ENCODE measurements around the gene S100Z. TPM values are rescaled to one million over a fixed set of nuclear protein-coding genes. Genes with fewer than 3 reads are reported as not detected.
"Not testable (repeated sequence)": the region's sequence is repeated elsewhere in the genome, so short reads cannot be mapped to it uniquely, and the experiment has no call there.

S100Z gene
- total and polyA plus RNA-seq, 5 experiments from 2014 or later, result not detected

DNA sequence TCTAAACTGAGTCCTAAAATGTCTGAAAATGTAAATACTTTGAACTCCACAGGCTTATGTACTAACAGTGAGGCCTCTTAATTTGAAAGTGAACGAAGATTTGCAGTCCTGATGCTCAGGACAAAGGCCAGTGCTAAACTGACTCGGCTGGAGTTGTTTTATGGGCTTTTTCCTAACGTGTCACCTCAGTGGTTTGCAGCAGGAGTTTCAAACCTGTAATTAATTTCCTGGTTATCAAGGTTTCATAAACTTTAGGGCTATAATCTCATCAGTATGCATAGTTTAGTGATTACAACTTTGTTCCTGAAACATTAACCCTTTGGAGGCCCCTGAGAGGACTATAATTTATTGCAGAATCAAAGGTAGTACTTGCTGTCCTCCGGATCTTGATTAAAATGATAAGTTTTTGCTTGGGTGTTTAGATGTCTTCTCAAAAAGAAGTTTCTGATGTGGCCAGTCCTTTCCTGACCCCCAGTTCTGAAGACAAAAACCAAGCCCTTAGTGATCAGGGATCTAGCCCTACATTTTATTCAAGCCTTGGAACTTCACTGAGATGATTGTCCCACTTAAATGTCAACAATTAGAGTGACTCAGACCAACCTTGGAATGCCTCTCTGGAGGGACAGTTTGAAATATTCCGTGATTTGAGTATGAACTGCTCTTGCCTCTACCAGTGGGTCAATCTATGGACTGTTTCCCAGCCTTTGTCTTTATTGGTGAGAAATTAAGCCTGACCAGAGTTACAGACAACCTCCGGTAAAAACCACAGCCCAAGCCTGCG, 11.1 kb upstream of the S100Z start:
- no peaks in the 10 kb centered on the region for H3K4me1 Mint-ChIP-seq
- no peaks in the 10 kb centered on the region for H3K9me3 Mint-ChIP-seq
- no peak overlapping the region for H3K27ac Mint-ChIP-seq
- peaks cover 4% of the 10 kb centered on the region in 3 donors for H3K36me3 Mint-ChIP-seq
- peaks cover 0 to 9% (median 3%) of the 10 kb centered on the region in 5 donors for H3K27me3 Mint-ChIP-seq
- POLR2A ChIA-PET, result no interaction called here
- ATAC-seq, result no peak
- no peak overlapping the region for H3K4me3 Mint-ChIP-seq
- DNase-seq, result no peak

DNA sequence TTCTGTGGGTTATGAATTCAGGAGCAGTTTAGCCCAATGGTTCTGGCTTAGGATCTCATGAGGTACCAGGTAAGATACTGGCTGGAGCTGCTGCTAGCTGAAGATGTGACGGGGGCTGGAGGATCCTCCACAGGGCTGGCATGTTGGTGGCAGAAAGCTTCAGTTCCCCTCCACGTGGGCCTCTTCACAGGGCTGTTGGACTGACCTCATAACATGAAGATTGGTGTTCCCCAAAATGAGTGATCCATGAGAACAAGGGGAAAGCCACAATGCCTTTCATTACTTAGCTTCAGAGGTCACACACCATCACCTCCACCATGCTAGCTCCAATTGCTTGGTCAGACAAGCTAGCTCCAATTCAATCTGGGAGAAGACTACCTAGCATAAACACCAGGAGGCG, 8.5 kb upstream of the S100Z start:
- H3K4me3 Mint-ChIP-seq, result no peak overlapping the region
- H3K27ac Mint-ChIP-seq, result no peak overlapping the region
- POLR2A ChIA-PET, result no interaction called here
- H3K27me3 Mint-ChIP-seq, result peaks cover 0 to 9% (median 3%) of the 10 kb centered on the region in 5 donors
- peaks cover 0 to 4% (median 0%) of the 10 kb centered on the region in 3 donors for H3K36me3 Mint-ChIP-seq
- DNase-seq, result no peak
- no peak for ATAC-seq
- H3K9me3 Mint-ChIP-seq, result no peaks in the 10 kb centered on the region
- peaks cover 0 to 2% (median 0%) of the 10 kb centered on the region in 4 donors for H3K4me1 Mint-ChIP-seq

DNA sequence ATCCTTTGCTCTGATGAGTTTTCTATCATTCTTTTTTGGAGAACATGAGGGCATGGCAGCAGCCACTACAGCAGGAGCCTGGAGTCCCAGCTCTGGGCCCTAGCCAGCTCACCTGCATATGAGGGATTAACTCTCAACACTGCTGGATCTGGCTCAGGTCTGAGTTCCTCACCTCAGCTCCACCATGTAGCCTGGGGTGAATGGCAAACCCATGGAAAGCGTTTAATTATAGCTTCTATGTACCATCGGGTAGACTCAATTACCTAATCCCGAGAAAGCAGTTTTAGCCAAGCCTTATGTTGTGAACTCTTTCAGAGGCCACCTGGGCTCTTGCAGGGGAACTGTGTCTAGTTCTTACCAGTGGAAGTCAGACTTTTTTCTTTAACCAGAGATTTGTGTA, 3.9 kb upstream of the S100Z start:
- DNase-seq, result no peak
- Mint-ChIP-seq H3K27ac (no peak overlapping the region), H3K36me3 (peaks cover 0 to 4% (median 0%) of the 10 kb centered on the region in 3 donors), H3K27me3 (peaks cover 0 to 9% (median 3%) of the 10 kb centered on the region in 5 donors), H3K4me1 (peaks cover 4 to 14% (median 11%) of the 10 kb centered on the region in 4 donors), H3K4me3 (no peak overlapping the region), H3K9me3 (no peaks in the 10 kb centered on the region)
- POLR2A ChIA-PET, result no interaction called here
- ATAC-seq, result no peak

DNA sequence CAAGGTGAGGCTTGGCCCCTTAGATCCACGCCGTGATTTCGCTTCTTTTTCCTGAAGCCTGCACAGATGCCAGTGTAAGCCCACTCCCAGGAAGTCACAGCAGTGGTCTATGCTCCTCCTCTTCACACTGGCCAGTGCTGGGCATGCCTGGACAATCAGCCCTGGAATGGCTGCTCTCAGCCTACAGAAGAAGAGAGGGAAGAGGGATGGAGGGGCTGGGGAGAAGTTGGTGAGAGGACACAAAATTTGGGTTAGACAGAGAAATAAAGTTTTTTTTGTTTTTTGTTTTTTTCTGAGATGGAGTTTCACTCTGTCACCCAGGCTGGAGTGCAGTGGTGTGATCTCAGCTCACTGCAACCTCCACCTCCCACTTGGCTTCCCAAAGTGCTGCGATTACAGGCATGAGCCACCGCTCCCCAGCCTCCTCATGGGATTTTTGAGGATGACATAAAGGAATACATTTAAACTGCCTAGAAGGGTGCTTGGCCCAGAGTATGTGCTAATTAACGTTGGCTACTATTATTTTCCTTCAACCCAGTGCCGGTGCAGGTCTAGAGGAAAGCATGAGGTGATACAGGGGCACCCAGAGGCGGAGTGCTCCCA, 830 bp downstream of the S100Z start:
- H3K27me3 Mint-ChIP-seq, result no peaks in the 10 kb centered on the region
- H3K27ac Mint-ChIP-seq, result peak overlapping the region in 4 of 10 donors; percentile 24 to 72 (median 54)
- no peaks in the 10 kb centered on the region for H3K36me3 Mint-ChIP-seq
- no peak for ATAC-seq
- POLR2A ChIA-PET, result no interaction called here
- peaks cover 0 to 5% (median 0%) of the 10 kb centered on the region in 9 donors for H3K9me3 Mint-ChIP-seq
- peak overlapping the region in 1 of 10 donors; percentile 69 for H3K4me3 Mint-ChIP-seq
- DNase-seq, result no peak
- H3K4me1 Mint-ChIP-seq, result peaks cover 10 to 39% (median 28%) of the 10 kb centered on the region in 4 donors

DNA sequence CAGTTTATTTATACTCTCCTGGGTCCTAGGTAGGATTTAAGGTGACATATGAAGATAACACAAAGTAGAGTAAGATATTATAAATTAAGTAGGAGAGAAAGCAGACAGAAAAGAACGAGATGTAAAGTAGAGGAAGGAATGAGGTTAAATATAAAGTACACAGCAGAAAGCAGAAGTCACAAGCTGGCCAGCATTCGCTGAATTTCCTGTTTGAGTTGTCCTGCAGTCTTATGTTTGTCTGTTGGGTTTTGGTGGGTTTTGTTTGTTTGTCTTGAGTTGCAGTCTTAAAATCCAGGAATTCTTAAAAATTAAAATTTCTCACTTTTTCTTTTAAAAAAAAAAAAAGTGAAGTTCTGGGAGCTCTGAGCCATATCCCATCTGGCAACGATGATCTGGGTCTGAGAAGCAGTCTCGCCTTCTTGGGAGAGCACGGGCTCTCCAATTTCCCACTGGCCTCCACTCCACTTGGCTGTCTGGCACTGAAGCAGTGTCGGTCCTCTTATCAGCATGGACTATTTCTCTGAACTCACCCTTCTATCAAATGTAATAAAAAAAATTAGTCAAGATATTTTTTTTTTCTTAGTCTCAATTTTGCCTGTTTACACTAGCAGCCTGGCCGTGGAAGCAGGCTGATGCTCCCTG, 2.0 kb downstream of the S100Z start:
- POLR2A ChIA-PET, result interaction anchor here (0.7 kb wide), 1 partner anchor 499 kb away, joined by 4 read pairs; no protein-coding TSS in a partner anchor
- Mint-ChIP-seq H3K27ac (peak overlapping the region in 2 of 10 donors; percentile 40 to 72), H3K4me1 (peaks cover 22 to 51% (median 40%) of the 10 kb centered on the region in 4 donors), H3K4me3 (peak overlapping the region in 2 of 10 donors; percentile 39 to 69), H3K36me3 (no peaks in the 10 kb centered on the region), H3K27me3 (no peaks in the 10 kb centered on the region), H3K9me3 (peaks cover 0 to 5% (median 0%) of the 10 kb centered on the region in 9 donors)
- no peak for ATAC-seq
- no peak for DNase-seq

DNA sequence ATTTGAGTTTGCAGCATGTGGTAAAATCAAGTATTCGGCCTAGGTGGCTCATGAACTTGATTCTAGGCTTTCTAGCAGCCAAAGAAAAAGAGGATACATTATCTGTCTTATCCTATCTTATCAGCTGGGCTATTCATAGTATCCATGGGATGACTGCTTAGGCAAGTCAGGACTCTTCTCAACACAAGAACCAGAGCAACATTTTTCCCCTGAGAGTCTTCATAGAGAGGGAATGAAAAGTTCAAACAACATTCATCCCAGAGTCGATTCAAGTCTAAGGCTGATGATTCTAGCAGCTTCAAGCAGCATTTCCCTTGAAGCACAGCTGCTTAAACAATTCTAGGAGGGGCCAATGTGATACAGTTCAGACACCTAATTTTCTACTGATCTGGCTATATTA, 3.0 kb downstream of the S100Z start:
- POLR2A ChIA-PET, result no interaction called here
- no peaks in the 10 kb centered on the region for H3K27me3 Mint-ChIP-seq
- peak overlapping the region in 1 of 10 donors; percentile 30 for H3K27ac Mint-ChIP-seq
- no peaks in the 10 kb centered on the region for H3K36me3 Mint-ChIP-seq
- DNase-seq (no peak), ATAC-seq (no peak)
- H3K9me3 Mint-ChIP-seq, result peaks cover 0 to 5% (median 0%) of the 10 kb centered on the region in 9 donors
- H3K4me3 Mint-ChIP-seq, result no peak overlapping the region
- peaks cover 22 to 54% (median 43%) of the 10 kb centered on the region in 4 donors for H3K4me1 Mint-ChIP-seq

DNA sequence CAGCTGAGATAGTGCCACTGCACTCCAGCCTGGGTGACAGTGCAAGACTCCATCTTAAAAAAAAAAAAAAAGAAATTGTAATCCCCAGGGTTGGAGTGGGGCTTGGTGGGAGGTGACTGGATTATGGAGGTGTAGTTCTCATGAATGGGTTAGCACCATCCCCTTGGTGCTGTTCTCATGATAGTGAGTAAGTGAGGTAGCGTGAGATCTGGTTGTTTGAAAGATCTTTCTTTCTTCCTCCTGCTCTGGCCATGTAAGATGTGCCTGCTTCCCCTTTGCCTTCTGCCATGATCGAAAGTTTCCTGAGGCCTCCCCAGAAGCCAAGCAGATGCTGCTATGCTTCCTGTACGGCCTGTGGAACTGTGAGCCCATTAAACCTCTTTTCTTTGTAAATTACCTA, 3.9 kb downstream of the S100Z start:
- ATAC-seq, POLR2A ChIA-PET, H3K4me3 Mint-ChIP-seq, DNase-seq, H3K9me3 Mint-ChIP-seq, H3K36me3 Mint-ChIP-seq, H3K27me3 Mint-ChIP-seq: not testable (repeated sequence)
- Mint-ChIP-seq H3K4me1 (peaks cover 22 to 54% (median 43%) of the 10 kb centered on the region in 4 donors), H3K27ac (peak overlapping the region in 2 of 10 donors; percentile 85 to 90)

DNA sequence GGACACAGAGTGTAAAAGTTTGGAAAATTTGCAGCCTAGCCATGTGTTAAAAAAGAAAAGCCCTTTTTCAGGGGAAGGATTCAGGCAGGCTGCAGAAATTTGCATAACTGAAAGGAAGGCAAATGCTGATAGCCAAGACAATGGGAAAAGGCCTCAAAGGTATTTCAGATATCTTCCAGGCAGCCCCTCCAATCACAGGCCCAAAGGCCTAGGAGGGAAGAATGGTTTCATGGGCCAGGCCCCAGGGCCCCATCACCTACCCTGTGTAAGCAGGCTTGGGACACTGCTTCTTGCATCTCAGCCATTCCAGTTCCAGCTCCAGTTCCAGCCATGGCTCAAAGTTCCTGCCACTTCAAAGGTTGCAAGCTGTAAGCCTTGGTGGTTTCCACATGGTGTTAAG, 4.8 kb downstream of the S100Z start:
- Mint-ChIP-seq H3K27me3 (no peaks in the 10 kb centered on the region), H3K9me3 (peaks cover 0 to 5% (median 0%) of the 10 kb centered on the region in 9 donors), H3K4me1 (peaks cover 22 to 54% (median 42%) of the 10 kb centered on the region in 4 donors), H3K27ac (peak overlapping the region in 1 of 10 donors; percentile 90), H3K36me3 (no peaks in the 10 kb centered on the region), H3K4me3 (no peak overlapping the region)
- ATAC-seq, result no peak
- POLR2A ChIA-PET, result no interaction called here
- no peak for DNase-seq

DNA sequence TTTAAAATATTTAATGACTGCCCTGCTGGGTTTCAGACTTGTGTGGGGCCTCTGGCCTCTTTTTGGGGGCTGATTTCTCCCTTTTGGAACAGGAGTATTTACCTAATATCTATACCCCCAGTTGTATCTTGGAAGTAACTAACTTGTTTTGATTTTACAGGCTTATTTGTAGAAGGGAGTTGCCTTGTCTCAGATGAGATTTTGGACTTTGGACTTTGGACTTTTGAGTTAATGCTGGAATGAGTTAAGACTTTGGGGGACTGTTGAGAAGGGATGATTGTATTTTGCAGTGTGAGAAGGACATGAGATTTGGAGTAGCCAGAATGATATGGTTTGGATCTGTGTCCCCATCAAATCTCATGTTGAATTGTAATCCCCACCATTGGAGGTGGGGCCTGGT, 5.7 kb downstream of the S100Z start:
- POLR2A ChIA-PET, H3K9me3 Mint-ChIP-seq, ATAC-seq, H3K36me3 Mint-ChIP-seq, DNase-seq, H3K27me3 Mint-ChIP-seq: not testable (repeated sequence)
- peak overlapping the region in 9 of 10 donors; percentile 39 to 70 (median 59) for H3K4me3 Mint-ChIP-seq
- H3K27ac Mint-ChIP-seq, result peak overlapping the region in 9 of 10 donors; percentile 17 to 96 (median 76)
- H3K4me1 Mint-ChIP-seq, result peaks cover 19 to 47% (median 34%) of the 10 kb centered on the region in 4 donors

DNA sequence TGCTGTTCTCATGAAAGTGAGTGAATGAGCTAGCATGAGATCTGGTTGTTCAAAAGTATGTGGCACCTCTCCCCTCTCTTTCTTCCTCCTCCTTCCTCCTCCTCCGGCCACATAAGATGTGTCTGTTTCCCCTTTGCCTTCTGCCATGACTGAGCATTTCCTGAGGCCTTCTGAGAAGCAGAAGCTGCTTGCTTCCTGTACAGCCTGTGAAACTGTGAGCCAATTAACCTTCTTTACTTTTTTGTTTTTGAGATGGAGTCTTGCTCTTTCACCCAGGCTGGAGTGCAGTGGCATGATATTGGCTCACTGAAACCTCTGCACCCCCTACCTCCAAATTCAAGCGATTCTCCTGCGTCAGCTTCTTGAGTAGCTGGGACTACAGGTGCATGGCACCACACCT, 6.1 kb downstream of the S100Z start:
- POLR2A ChIA-PET, result no interaction called here
- Mint-ChIP-seq H3K4me1 (peaks cover 18 to 43% (median 31%) of the 10 kb centered on the region in 4 donors), H3K36me3 (no peaks in the 10 kb centered on the region), H3K27me3 (no peaks in the 10 kb centered on the region), H3K4me3 (peak overlapping the region; percentile 39 to 70 (median 58)), H3K9me3 (peaks cover 0 to 5% (median 0%) of the 10 kb centered on the region in 9 donors), H3K27ac (peak overlapping the region; percentile 54 to 96 (median 76))
- DNase-seq (peak in 6 of 10 donors; percentile 14 to 51 (median 21)), ATAC-seq (peak; percentile 72 to 90)

DNA sequence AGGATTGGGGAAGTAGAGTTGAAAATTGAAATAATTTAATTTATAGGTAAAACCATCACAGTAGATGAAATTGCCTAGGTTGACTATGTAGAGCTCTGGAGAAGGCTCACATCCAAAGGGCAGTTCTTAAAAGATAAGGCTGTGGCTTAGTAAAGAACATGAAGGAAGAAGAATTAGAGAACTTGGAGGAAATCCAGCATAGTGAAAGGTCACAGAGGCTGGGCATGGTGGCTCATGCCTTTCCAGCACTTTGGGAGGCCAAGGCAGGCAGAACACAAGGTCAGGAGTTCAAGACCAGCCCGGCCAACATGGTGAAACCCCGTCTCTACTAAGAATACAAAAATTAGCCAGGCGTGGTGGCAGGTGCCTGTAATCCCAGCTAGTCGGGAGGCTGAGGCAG, 7.0 kb downstream of the S100Z start:
- POLR2A ChIA-PET, H3K27me3 Mint-ChIP-seq, DNase-seq, ATAC-seq, H3K36me3 Mint-ChIP-seq, H3K4me3 Mint-ChIP-seq, H3K9me3 Mint-ChIP-seq: not testable (repeated sequence)
- H3K27ac Mint-ChIP-seq, result peak overlapping the region in 7 of 10 donors; percentile 16 to 96 (median 79)
- peaks cover 15 to 34% (median 27%) of the 10 kb centered on the region in 4 donors for H3K4me1 Mint-ChIP-seq

DNA sequence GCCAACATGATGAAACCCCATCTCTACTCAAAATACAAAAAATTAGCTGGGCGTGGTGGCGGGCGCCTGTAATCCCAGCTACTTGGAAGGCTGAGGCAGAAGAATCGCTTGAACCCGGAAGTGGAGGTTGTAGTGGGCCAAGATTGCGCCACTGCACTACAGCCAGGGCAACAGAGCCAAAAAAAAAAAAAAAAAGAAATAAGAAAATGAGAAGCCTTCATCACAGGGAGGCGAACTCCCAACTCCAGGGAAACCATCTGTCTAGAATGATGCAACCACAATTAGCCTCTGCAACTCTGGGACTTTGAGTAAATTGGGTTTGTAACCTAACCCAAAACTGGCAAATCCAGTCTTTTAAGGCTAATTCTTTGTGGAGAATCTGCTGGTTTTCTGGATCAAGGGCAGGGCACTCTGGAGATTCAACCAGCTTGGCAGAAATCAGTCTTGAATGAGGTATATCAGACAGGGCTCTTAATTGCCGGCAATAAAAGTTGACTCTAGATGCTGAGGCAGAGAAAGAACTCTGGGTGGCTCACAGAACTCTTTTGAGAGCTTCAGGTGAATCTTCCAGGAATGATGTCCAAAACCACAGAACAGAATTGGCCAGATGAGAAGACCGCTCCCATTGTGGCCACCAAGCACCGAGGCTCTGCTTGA, 9.9 kb downstream of the S100Z start:
- Mint-ChIP-seq H3K36me3 (no peaks in the 10 kb centered on the region), H3K4me3 (no peak overlapping the region), H3K27ac (no peak overlapping the region), H3K9me3 (no peaks in the 10 kb centered on the region), H3K27me3 (no peaks in the 10 kb centered on the region), H3K4me1 (peaks cover 15 to 24% (median 24%) of the 10 kb centered on the region in 4 donors)
- DNase-seq (no peak), ATAC-seq (no peak)
- POLR2A ChIA-PET, result no interaction called here

Data from naive thymus-derived CD8-positive, alpha-beta T cell (primary cell).